Transverse colon (tissue), 4 donors: ENCODE data around the gene WT1. TPM values are rescaled to one million over a fixed set of nuclear protein-coding genes. Genes with fewer than 3 reads are reported as not detected.

ENCODE experiments used
- DNase-seq: peaks from one replicate; pipeline ENCODE4 v3.0.0-alpha.2; 2019
- H3K27ac ChIP-seq, 4 donors: fragments of 200-600 bp; sonication (generic); 2 replicates each; pipeline ENCODE4 v1.5.1; 2016 to 2018; ENCODE audit warnings: inconsistent platforms in 4 of 4
- H3K27me3 ChIP-seq: fragments of 200-600 bp; sonication (generic); 2 replicates; pipeline ENCODE4 v1.5.1; 2017; ENCODE audit warnings: inconsistent platforms
- H3K36me3 ChIP-seq, 4 donors: fragments of 200-600 bp; sonication (generic); 2 replicates each; pipeline ENCODE4 v1.5.1; 2017 to 2019; ENCODE audit warnings: inconsistent platforms in 4 of 4
- H3K4me1 ChIP-seq, 4 donors: fragments of 200-600 bp; sonication (generic); 2 replicates each; pipeline ENCODE4 v1.5.1; 2017 to 2020; ENCODE audit warnings: inconsistent platforms in 4 of 4
- H3K4me3 ChIP-seq, 4 donors: fragments of 200-600 bp; sonication (generic); 1 replicate in 1 of 4; 2 replicates in 3 of 4; pipeline versions ENCODE4 v1.5.1 to v1.6.1; 2017 to 2019; ENCODE audit warnings: inconsistent platforms in 4 of 4
- H3K9me3 ChIP-seq, 2 donors: fragments of 200-600 bp; sonication (generic); 2 replicates each; pipeline ENCODE4 v1.5.1; 2017 to 2019; ENCODE audit warnings: inconsistent platforms in 2 of 2
- EP300 ChIP-seq: sonication (generic); formaldehyde crosslinking; IDR thresholded peaks from one replicate; pipeline ENCODE4 v1.6.1; 2017; ENCODE audit warnings: antibody characterized with exemption, low read depth
- POLR2A ChIP-seq: fragments of 450-650 bp; IDR thresholded peaks from one replicate; pipeline ENCODE4 v1.6.1; 2016; ENCODE audit warnings: antibody characterized with exemption, mild to moderate bottlenecking, moderate library complexity
- POLR2AphosphoS5 ChIP-seq, 3 donors: sonication (generic); formaldehyde crosslinking; IDR thresholded peaks; one replicate each; pipeline ENCODE4 v1.6.1; 2016; ENCODE audit warnings: antibody characterized with exemption in 3 of 3
- WGBS, 2 donors: methylation state at CpG; one replicate each; pipeline ENCODE4 v1.1.5; 2018; ENCODE audit warnings: low coverage in 1 of 2; 5-methylcytosine and 5-hydroxymethylcytosine counted together
- in situ Hi-C, 4 donors: fragments of 200-750 bp; cut with MboI; loops; one replicate each; pipeline versions ENCODE4 v1.15.0 to v1.15.1; 2017; ENCODE audit warnings: low sequenced_read_pairs in 3 of 4, low pct_ligation_motif_present in 1 of 4, low pct_unique_long_range_greater_than_20kb in 1 of 4
- intact Hi-C: fragments of 100-400 bp; cut with DNase I; formaldehyde crosslinking; loops from one replicate; pipeline ENCODE4 v1.15.1; 2023; ENCODE audit warnings: low total_unique reads
- total RNA-seq, 4 donors: library from RNA; depleted of rRNA; stranded (reverse); fragments of >200 nt; gene quantifications; one replicate each; pipeline ENCODE4 v1.1.0, GENCODE V29; 2016
- TF ChIP-seq, protein P1 (sequence below), 5 experiments: fragments of 200-600 bp in 3 of 5; fragments of 450-650 bp in 2 of 5; sonication (generic) in 3 of 5; IDR thresholded peaks; 1 replicate in 2 of 5; 2 replicates in 3 of 5; pipeline ENCODE4 v1.5.1; 2016 to 2017; ENCODE audit warnings: antibody characterized with exemption in 5 of 5, inconsistent platforms in 3 of 5, mild to moderate bottlenecking in 2 of 5, moderate library complexity in 1 of 5

WT1 gene
- total RNA-seq, 4 donors from 2014 or later = 0.55 to 3.0 (median 0.95) TPM; not detected in 1

GRCh38 chr11:32387411-32387810 is 47.9 kb downstream of the WT1 start:
- H3K4me3 ChIP-seq = no peak overlapping the region
- intact Hi-C loops (no loop called here), in situ Hi-C loops (no loop called here)
- H3K4me1 ChIP-seq = peaks cover 0 to 6% (median under 1%) of the 10 kb centered on the region in 4 donors
- H3K9me3 ChIP-seq = no peaks in the 10 kb centered on the region
- H3K36me3 ChIP-seq = no peaks in the 10 kb centered on the region
- no peak for DNase-seq
- no peaks in the 10 kb centered on the region for H3K27me3 ChIP-seq
- H3K27ac ChIP-seq = no peak overlapping the region
- TF ChIP-seq EP300 = no peak
- TF ChIP-seq, protein P1, sequence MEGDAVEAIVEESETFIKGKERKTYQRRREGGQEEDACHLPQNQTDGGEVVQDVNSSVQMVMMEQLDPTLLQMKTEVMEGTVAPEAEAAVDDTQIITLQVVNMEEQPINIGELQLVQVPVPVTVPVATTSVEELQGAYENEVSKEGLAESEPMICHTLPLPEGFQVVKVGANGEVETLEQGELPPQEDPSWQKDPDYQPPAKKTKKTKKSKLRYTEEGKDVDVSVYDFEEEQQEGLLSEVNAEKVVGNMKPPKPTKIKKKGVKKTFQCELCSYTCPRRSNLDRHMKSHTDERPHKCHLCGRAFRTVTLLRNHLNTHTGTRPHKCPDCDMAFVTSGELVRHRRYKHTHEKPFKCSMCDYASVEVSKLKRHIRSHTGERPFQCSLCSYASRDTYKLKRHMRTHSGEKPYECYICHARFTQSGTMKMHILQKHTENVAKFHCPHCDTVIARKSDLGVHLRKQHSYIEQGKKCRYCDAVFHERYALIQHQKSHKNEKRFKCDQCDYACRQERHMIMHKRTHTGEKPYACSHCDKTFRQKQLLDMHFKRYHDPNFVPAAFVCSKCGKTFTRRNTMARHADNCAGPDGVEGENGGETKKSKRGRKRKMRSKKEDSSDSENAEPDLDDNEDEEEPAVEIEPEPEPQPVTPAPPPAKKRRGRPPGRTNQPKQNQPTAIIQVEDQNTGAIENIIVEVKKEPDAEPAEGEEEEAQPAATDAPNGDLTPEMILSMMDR (IDR thresholded peaks at IDR 0.05) = no peak
- TF ChIP-seq POLR2AphosphoS5 (IDR thresholded peaks at IDR 0.05) = no peak
- TF ChIP-seq POLR2A = no peak
- WGBS, 2 donors = 85% methylated on average over 4 of the region's 4 CpGs; no CpG with 5 or more reads in 1 of the 2 donors

DNA sequence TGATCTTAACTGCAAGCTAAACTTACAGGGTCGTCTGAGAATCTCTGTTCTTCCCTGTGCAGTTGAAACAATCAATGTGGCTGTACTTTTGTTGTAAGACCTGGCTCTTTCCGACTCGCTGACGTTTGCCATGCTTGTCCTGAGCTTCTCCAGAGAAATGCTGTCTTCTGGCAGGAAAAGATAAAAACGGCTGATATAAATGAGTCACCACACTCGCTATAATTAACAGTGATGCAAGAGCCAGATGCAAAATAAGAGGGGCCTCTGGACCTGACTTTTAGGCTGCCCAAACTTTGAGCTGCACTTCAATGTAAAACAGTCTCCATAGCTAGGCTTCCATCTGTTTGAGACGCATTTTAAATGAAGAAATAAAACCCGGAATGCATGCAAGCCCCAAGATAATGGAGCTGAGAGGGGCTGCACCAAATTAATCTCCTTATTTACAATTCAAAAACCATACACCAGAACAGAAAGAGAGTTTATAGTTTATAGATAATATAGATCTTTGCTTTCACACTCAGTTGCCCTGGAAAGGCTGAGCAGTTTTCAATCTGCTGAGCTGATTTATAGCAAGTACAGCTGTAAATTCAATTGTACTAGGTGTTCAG is 48.5 kb downstream of the WT1 start:
- Histone ChIP-seq H3K4me3 (no peak overlapping the region), H3K27me3 (no peaks in the 10 kb centered on the region), H3K27ac (no peak overlapping the region), H3K4me1 (peaks cover 0 to 6% (median 0%) of the 10 kb centered on the region in 4 donors), H3K36me3 (no peaks in the 10 kb centered on the region), H3K9me3 (no peaks in the 10 kb centered on the region)
- intact Hi-C loops = no loop called here
- in situ Hi-C loops = no loop called here
- WGBS, 2 donors = 29 to 30% methylated on average over 4 to 8 of the region's 8 CpGs
- TF ChIP-seq EP300 = no peak
- no peak for TF ChIP-seq POLR2A
- TF ChIP-seq POLR2AphosphoS5 (IDR thresholded peaks at IDR 0.05) = peak in 1 of 3 donors; percentile 15
- TF ChIP-seq, protein P1 (IDR thresholded peaks at IDR 0.05) = no peak
- DNase-seq = no peak

DNA sequence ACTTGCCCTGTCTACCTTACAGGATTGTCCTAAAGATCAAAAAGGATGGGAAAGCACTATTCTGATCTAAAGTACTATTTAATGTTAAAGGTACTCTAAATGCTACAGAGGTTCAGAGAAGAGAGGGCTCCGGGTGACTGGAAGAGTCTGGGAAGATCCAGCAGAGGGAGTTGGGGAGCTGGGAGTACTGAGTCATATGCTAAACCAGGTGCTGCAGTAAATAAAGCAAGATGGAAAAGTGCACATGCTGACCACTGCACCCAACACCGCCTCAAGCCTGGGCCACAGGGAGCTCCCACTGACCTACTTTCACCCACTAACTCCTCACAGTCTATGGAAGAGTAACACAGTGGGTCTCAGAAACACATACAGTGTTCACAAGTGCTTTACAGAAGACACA is 49.3 kb downstream of the WT1 start:
- TF ChIP-seq POLR2AphosphoS5 (IDR thresholded peaks at IDR 0.05) (no peak), POLR2A (no peak), EP300 (no peak)
- TF ChIP-seq, protein P1 (IDR thresholded peaks at IDR 0.05) = peak in 3 of 5 experiments; percentile 13 to 35 (median 25)
- no peaks in the 10 kb centered on the region for H3K27me3 ChIP-seq
- peaks cover 0 to 6% (median 0%) of the 10 kb centered on the region in 4 donors for H3K4me1 ChIP-seq
- H3K9me3 ChIP-seq = no peaks in the 10 kb centered on the region
- 27% methylated on average over 2 of the region's 2 CpGs; no CpG with 5 or more reads in 1 of the 2 donors for WGBS, 2 donors
- no peak overlapping the region for H3K4me3 ChIP-seq
- intact Hi-C loops (no loop called here), in situ Hi-C loops (no loop called here)
- DNase-seq = peak; percentile 24
- H3K36me3 ChIP-seq = no peaks in the 10 kb centered on the region
- H3K27ac ChIP-seq = no peak overlapping the region

GRCh38 chr11:32382339-32383049 is 52.8 kb downstream of the WT1 start:
- 67 to 73% methylated on average over 4 to 10 of the region's 10 CpGs for WGBS, 2 donors
- in situ Hi-C loops (no loop called here), intact Hi-C loops (no loop called here)
- H3K36me3 ChIP-seq = no peaks in the 10 kb centered on the region
- no peaks in the 10 kb centered on the region for H3K27me3 ChIP-seq
- TF ChIP-seq POLR2AphosphoS5 (IDR thresholded peaks at IDR 0.05) = no peak
- no peak overlapping the region for H3K27ac ChIP-seq
- DNase-seq = no peak
- no peaks in the 10 kb centered on the region for H3K9me3 ChIP-seq
- no peak overlapping the region for H3K4me3 ChIP-seq
- peaks cover 0 to 6% (median 0%) of the 10 kb centered on the region in 4 donors for H3K4me1 ChIP-seq
